Measurements from ENCODE around the gene DUSP8.

Gene DUSP8

DNA sequence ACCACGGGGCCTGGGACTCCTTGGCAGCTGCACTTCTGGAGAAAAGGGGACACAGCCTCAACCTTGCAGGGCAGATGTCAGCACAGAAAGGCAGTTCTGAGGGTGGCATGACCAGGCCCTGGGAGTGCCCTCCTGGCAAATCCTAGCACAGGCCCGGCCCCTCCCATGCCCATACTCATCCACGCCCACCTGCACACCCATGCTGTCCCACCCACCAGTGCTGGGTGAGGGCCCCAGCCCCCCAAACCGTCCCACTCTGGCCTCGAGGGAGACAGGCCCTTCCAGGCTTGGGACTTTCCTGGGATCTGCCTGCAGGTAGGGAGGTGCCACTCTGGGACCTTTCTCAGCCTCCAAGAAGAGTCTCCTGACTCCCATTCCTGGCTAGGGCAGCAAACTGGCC is 10.1 kb downstream of the DUSP8 start:
- TF ChIP-seq, protein P1, sequence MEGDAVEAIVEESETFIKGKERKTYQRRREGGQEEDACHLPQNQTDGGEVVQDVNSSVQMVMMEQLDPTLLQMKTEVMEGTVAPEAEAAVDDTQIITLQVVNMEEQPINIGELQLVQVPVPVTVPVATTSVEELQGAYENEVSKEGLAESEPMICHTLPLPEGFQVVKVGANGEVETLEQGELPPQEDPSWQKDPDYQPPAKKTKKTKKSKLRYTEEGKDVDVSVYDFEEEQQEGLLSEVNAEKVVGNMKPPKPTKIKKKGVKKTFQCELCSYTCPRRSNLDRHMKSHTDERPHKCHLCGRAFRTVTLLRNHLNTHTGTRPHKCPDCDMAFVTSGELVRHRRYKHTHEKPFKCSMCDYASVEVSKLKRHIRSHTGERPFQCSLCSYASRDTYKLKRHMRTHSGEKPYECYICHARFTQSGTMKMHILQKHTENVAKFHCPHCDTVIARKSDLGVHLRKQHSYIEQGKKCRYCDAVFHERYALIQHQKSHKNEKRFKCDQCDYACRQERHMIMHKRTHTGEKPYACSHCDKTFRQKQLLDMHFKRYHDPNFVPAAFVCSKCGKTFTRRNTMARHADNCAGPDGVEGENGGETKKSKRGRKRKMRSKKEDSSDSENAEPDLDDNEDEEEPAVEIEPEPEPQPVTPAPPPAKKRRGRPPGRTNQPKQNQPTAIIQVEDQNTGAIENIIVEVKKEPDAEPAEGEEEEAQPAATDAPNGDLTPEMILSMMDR (IDR thresholded peaks at IDR 0.05) = no peak
- no peak overlapping the region for H3K27ac ChIP-seq

DNA sequence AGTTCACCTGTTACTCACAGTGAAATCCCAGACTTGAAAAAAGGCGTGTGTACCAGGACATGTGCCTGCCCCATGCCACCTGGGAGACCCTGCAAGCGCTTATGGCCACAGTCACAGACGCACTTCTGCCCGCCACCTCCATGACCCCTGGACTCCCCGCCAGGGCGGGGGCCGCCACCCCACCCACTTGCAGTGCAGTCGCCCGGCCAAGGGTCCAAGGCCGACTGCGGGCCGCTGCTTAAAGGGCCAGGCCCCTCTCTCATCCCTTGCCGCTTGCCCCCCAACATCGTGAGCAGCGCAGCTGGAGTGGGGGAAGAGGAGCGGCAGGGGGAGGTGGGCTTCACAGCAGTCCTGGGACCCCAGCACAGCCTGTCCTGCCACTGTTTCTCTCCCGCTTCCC is 10.8 kb downstream of the DUSP8 start:
- H3K27ac ChIP-seq = no peak overlapping the region
- TF ChIP-seq, protein P1 (IDR thresholded peaks at IDR 0.05) = no peak
- TF ChIP-seq ZFX (IDR thresholded peaks at IDR 0.05; ENCODE audit: borderline replicate concordance) = no peak

DNA sequence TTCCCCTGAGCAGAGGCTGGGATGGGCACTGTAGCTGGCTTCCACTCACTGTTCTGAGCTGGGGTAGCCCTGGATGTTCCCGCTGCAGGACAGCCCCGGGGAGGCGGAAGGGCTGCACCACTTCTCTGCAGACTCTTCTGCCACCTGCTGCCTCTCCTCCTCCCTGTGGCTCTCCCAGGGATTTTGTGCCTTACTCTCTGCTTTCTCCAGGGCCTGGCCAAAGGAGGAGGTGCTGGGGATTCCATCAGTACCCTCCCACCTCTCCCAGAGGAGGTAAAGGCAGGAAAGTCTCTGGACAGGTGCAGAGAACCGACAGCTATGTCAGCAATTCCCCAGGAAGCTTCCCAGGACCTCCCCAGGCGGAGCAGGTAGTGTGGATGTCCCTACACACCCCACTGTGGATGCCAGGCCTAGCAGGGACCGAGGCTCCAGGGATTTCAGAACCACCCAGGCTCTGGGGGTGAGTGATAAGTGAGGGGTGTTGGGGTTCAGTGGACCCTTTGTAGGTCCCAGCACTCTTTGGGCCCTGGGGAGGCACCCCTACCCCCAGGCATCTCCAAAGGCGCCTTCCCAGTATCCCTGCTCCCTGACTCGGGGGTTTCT is 11.3 kb downstream of the DUSP8 start:
- H3K27ac ChIP-seq = peak overlapping the region; percentile 51
- TF ChIP-seq, protein P1 (IDR thresholded peaks at IDR 0.05) = no peak
- no peak for TF ChIP-seq ZFX (IDR thresholded peaks at IDR 0.05; ENCODE audit: borderline replicate concordance)

DNA sequence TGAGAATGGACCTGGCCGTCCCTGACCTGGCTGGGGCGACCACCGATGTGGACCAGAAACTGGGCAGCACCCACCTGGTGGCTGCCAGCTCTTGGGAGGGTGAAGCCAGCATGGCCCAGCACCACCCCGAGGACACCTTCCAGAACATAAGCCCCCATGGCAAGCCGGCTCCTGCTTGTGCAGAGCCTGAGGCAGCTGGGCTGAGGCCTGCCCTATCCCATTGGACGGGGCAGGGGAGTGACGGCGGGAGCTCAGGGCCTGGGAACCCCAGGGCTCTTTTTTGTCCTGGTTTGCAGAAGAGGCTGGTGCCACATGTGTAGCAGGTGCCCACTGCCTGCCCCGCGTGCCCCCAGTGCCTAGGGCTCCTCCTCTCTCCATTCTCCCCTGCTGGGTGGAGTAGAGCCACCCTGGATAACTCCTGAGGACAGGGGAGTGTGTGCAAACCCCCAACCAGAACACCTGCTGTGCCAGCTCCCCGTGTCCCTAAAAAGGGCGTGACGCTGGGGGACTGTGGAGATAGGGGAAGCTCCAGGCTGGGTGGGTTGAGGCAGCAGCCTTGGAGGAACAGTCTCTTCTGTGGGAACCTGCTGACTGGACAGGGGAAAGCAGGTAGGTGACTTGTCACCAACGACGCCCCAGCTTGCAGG is 11.9 kb downstream of the DUSP8 start:
- no peak for TF ChIP-seq ZFX (IDR thresholded peaks at IDR 0.05; ENCODE audit: borderline replicate concordance)
- TF ChIP-seq, protein P1 (IDR thresholded peaks at IDR 0.05) = no peak

DNA sequence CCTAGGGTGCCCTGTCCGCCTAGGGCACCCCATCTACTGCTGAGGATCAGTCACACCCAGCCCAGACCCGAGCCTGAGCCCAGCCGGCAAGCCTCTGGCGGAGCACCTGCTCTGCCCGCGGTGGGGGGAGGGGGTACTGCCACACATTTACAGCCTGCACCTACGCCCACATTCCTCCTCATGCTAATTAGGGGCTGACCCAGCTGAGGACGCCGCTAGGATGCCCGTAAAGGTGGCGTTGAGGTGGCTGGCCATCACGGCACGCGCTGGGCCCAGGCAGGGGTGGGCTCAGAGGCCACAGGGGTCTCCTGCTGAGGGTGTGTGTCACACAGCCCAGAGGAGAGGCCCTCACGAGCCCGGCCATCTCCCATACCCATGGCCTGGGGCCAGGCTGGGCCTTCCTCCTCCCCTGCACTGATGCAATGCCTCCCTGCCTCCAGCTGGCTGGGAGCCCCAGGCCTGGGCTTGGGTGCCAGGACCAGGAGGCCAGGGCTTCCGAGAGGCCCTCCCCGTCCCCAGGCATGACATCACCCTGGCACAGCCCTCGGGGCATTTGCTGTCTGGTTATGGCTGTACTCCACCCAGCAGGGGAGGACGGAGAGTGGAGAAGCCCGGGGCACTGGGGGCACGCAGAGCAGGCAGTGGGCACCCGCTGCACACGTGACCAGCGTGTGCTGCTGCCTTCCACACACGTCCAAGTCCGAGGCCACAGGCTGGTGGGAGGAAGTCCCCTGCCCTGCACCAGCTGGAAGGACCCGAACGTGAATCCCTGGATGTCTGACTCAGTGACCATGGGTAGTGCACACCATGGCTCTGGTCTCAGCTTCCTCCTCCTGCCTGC is 12.7 kb downstream of the DUSP8 start:
- TF ChIP-seq, protein P1 (IDR thresholded peaks at IDR 0.05) = no peak
- no peak for TF ChIP-seq ZFX (IDR thresholded peaks at IDR 0.05; ENCODE audit: borderline replicate concordance)
- H3K27ac ChIP-seq = peak overlapping the region; percentile 51

More for the DNA sequence above, 11.9 kb downstream of the DUSP8 start:
- H3K27ac ChIP-seq = peak overlapping the region; percentile 51

DNA sequence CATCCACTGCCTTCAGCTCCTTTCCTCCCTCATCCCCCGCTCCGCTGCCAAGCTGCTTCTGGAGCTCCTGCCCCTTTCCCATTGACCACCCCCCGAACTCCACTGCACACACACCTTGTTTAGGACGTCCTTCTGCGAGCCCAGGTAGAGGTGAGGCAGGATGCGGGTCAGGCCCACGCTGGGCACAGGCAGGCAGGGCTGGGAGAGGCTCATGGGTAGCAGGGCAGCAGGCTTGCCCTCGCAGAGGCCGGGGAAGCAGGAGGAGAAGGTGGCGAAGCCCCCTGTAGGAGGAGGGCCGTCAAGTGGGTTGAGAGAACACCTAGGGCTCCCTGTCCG is 13.3 kb downstream of the DUSP8 start:
- H3K27ac ChIP-seq = peak overlapping the region; percentile 51
- TF ChIP-seq ZFX (IDR thresholded peaks at IDR 0.05; ENCODE audit: borderline replicate concordance) = no peak
- TF ChIP-seq, protein P1 (IDR thresholded peaks at IDR 0.05) = no peak

Data from 22Rv1 (cell line).